ENCODE measurements around the gene TRAPPC13. TPM values are rescaled to one million over a fixed set of nuclear protein-coding genes. Genes with fewer than 3 reads are reported as not detected.

Gene TRAPPC13
- total RNA-seq, 4 donors from 2014 or later: 11.2 to 21.3 (median 16.7) TPM

DNA sequence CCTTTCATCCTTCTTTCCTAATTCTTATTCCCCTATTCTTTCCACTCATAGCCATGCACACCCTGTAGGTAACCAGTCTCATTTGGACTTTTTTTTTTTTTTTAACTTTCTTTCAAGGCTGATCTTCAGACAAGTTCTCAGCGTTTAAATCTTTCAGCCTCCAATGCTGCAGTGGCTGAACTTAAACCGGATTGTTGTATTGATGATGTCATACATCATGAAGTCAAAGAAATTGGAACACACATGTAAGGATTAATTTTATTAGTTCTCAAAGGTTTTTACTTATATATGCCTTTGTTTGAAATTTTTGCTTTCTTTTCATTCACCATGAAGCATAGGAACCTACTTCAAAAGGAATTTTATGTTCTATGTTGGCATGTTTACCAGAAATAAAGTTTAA, 22.1 kb downstream of the TRAPPC13 start:
- in situ Hi-C loops (cut with MboI; ENCODE audit: low sequenced_read_pairs in 4 of 4) (no loop called here), intact Hi-C loops (cut with DNase I; ENCODE audit: low total_unique reads) (no loop called here)
- H3K27ac ChIP-seq: no peak overlapping the region
- no peaks in the 10 kb centered on the region for H3K4me1 ChIP-seq
- DNase-seq (no peak), ATAC-seq (no peak)
- H3K27me3 ChIP-seq: no peaks in the 10 kb centered on the region
- H3K4me3 ChIP-seq: no peak overlapping the region
- TF ChIP-seq POLR2A (IDR thresholded peaks at IDR 0.05): no peak
- TF ChIP-seq, protein P1, sequence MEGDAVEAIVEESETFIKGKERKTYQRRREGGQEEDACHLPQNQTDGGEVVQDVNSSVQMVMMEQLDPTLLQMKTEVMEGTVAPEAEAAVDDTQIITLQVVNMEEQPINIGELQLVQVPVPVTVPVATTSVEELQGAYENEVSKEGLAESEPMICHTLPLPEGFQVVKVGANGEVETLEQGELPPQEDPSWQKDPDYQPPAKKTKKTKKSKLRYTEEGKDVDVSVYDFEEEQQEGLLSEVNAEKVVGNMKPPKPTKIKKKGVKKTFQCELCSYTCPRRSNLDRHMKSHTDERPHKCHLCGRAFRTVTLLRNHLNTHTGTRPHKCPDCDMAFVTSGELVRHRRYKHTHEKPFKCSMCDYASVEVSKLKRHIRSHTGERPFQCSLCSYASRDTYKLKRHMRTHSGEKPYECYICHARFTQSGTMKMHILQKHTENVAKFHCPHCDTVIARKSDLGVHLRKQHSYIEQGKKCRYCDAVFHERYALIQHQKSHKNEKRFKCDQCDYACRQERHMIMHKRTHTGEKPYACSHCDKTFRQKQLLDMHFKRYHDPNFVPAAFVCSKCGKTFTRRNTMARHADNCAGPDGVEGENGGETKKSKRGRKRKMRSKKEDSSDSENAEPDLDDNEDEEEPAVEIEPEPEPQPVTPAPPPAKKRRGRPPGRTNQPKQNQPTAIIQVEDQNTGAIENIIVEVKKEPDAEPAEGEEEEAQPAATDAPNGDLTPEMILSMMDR (IDR thresholded peaks at IDR 0.05 in 4 of 5, conservative IDR thresholded peaks at IDR 0.05 in 1 of 5): no peak
- no peaks in the 10 kb centered on the region for H3K9me3 ChIP-seq
- peaks cover 0 to 12% of the 10 kb centered on the region in 2 donors for H3K36me3 ChIP-seq

DNA sequence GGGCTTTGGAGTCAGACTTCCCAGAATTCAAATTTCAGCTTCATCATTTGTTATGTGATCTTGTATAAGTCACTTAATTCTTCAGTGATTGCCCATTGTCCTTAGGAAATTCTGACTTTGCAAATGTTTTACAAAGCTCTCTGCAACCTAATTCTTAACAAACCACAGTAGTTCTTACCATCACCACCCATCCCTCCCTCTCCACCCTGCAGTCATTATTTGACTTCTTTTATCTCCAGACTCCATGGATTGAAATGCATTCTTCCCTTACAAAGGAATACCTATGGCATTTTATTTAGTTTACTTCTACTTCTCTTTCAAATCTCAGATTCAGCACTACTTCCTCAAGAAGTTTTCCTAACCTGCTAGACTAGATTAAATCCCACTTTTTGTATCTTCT, 23.1 kb downstream of the TRAPPC13 start:
- Histone ChIP-seq H3K4me3 (no peak overlapping the region), H3K27me3 (no peaks in the 10 kb centered on the region), H3K9me3 (no peaks in the 10 kb centered on the region), H3K36me3 (peaks cover 0 to 12% of the 10 kb centered on the region in 2 donors), H3K4me1 (no peaks in the 10 kb centered on the region), H3K27ac (no peak overlapping the region)
- DNase-seq (no peak), ATAC-seq (no peak)
- in situ Hi-C loops (cut with MboI; ENCODE audit: low sequenced_read_pairs in 4 of 4): no loop called here
- no peak for TF ChIP-seq POLR2A (IDR thresholded peaks at IDR 0.05)
- TF ChIP-seq, protein P1 (IDR thresholded peaks at IDR 0.05 in 4 of 5, conservative IDR thresholded peaks at IDR 0.05 in 1 of 5): no peak
- intact Hi-C loops (cut with DNase I; ENCODE audit: low total_unique reads): no loop called here

DNA sequence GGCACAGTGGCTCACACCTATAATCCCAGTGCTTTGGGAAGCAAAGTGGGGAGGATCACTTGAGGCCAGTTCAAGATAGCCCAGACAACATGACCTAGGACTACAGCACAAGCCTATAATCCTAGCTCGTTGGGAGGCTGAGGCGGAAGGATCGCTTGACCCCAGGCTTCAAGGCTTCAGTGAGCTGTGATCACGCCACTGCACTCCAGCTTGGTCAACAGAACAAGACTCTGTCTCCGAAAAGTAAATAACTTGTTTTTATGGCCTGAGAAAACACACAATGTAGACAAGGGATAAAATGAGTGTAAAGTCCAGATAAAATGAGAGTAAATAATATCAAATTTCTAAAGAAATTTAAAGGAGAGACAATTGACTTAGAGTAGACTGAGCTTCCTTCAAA, 26.3 kb downstream of the TRAPPC13 start:
- DNase-seq (no peak), ATAC-seq (no peak)
- no peaks in the 10 kb centered on the region for H3K4me1 ChIP-seq
- in situ Hi-C loops (cut with MboI; ENCODE audit: low sequenced_read_pairs in 4 of 4): no loop called here
- TF ChIP-seq, protein P1 (IDR thresholded peaks at IDR 0.05 in 4 of 5, conservative IDR thresholded peaks at IDR 0.05 in 1 of 5): no peak
- TF ChIP-seq POLR2A (IDR thresholded peaks at IDR 0.05): no peak
- H3K9me3 ChIP-seq: no peaks in the 10 kb centered on the region
- intact Hi-C loops (cut with DNase I; ENCODE audit: low total_unique reads): no loop called here
- no peak overlapping the region for H3K4me3 ChIP-seq
- no peaks in the 10 kb centered on the region for H3K27me3 ChIP-seq
- H3K36me3 ChIP-seq: peaks cover 0 to 12% of the 10 kb centered on the region in 2 donors
- H3K27ac ChIP-seq: no peak overlapping the region

DNA sequence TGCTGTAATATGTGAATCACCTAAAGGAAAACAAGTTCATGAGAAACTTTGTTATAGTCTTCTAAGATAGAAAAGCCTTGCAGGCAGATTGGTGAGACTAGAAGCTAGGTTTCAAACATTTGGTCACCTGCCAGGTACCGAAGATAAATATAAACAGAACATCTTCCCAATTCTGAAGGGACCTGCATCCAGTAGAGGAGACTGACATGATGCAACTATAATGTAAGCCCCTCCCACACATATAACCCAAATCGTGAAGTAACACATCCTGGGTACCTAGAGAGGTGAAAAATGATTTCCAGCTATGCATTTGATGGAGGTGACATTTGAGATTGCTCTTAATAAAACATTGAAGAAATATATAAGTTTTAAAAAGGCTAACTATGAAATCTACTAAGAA, 29.9 kb downstream of the TRAPPC13 start:
- in situ Hi-C loops (cut with MboI; ENCODE audit: low sequenced_read_pairs in 4 of 4): no loop called here

More for the DNA sequence above, 29.9 kb downstream of the TRAPPC13 start:
- no peak overlapping the region for H3K4me3 ChIP-seq
- H3K27me3 ChIP-seq: no peaks in the 10 kb centered on the region
- no peak overlapping the region for H3K27ac ChIP-seq
- intact Hi-C loops (cut with DNase I; ENCODE audit: low total_unique reads): no loop called here
- ATAC-seq: no peak
- no peak for TF ChIP-seq POLR2A (IDR thresholded peaks at IDR 0.05)
- TF ChIP-seq, protein P1 (IDR thresholded peaks at IDR 0.05 in 4 of 5, conservative IDR thresholded peaks at IDR 0.05 in 1 of 5): no peak
- DNase-seq: no peak
- peaks cover 0 to 12% of the 10 kb centered on the region in 2 donors for H3K36me3 ChIP-seq
- no peaks in the 10 kb centered on the region for H3K4me1 ChIP-seq
- no peaks in the 10 kb centered on the region for H3K9me3 ChIP-seq

Data from gastrocnemius medialis (tissue), 4 donors.